MM.1S (cell line): Measurements from ENCODE around the gene MYO9A.

Source experiments
- DNase-seq: peaks from one replicate; pipeline ENCODE4 v3.0.0-alpha.2; 2015
- H2AFZ ChIP-seq: fragments of 300-600 bp; sonication (generic); 2 replicates; pipeline ENCODE4 v1.6.0; 2016; ENCODE audit warnings: antibody characterized with exemption, low read length
- H3F3A ChIP-seq: fragments of 300-600 bp; sonication (generic); 2 replicates; pipeline ENCODE4 v1.6.1; 2016; ENCODE audit warnings: mild to moderate bottlenecking, antibody characterized with exemption, low read length, moderate library complexity, mixed read lengths; ENCODE audit not compliant: insufficient read depth
- H3K27ac ChIP-seq: fragments of 300-600 bp; sonication (generic); 2 replicates; pipeline ENCODE4 v1.5.1; 2016; ENCODE audit warnings: mild to moderate bottlenecking, low read length
- H3K27me3 ChIP-seq: fragments of 300-600 bp; sonication (generic); replicated peaks from 2 replicates; pipeline ENCODE4 v1.6.0; 2016; ENCODE audit warnings: low read length; ENCODE audit not compliant: insufficient read depth
- H3K36me3 ChIP-seq: fragments of 300-600 bp; sonication (generic); replicated peaks from 2 replicates; pipeline ENCODE4 v1.6.1; 2016; ENCODE audit warnings: mild to moderate bottlenecking, low read length, mixed read lengths; ENCODE audit not compliant: insufficient read depth
- H3K4me1 ChIP-seq: fragments of 300-600 bp; sonication (generic); 2 replicates; pipeline ENCODE4 v1.6.1; 2016; ENCODE audit warnings: low read length, mixed read lengths
- H3K4me2 ChIP-seq: fragments of 300-600 bp; sonication (generic); 2 replicates; pipeline ENCODE4 v1.6.0; 2016; ENCODE audit warnings: low read depth, low read length
- H3K4me3 ChIP-seq: fragments of 300-600 bp; sonication (generic); 2 replicates; pipeline ENCODE4 v1.5.1; 2016; ENCODE audit warnings: low read length, mixed read lengths
- H3K79me2 ChIP-seq: fragments of 300-600 bp; sonication (generic); 2 replicates; pipeline ENCODE4 v1.6.1; 2016; ENCODE audit warnings: mixed run types, low read length, mixed read lengths
- H3K9ac ChIP-seq: fragments of 300-600 bp; sonication (generic); 2 replicates; pipeline ENCODE4 v1.6.1; 2016; ENCODE audit warnings: low read length, mixed read lengths
- H3K9me2 ChIP-seq: fragments of 300-600 bp; sonication (generic); replicated peaks from 2 replicates; pipeline ENCODE4 v1.6.1; 2016; ENCODE audit warnings: mild to moderate bottlenecking, low read length, mixed read lengths; ENCODE audit not compliant: insufficient read depth
- H3K9me3 ChIP-seq: fragments of 300-600 bp; sonication (generic); replicated peaks from 2 replicates; pipeline ENCODE4 v1.6.1; 2016; ENCODE audit warnings: mild to moderate bottlenecking, low read length, mixed read lengths; ENCODE audit not compliant: insufficient read depth
- H4K20me1 ChIP-seq: fragments of 300-600 bp; sonication (generic); 2 replicates; pipeline ENCODE4 v1.6.1; 2016; ENCODE audit warnings: mild to moderate bottlenecking, low read length, moderate library complexity, mixed read lengths; ENCODE audit not compliant: insufficient read depth
- CTCF ChIP-seq: fragments of 300-600 bp; sonication (generic); IDR thresholded peaks from 2 replicates; pipeline ENCODE4 v1.5.1; 2016; ENCODE audit warnings: antibody characterized with exemption, low read length, mixed read lengths
- EZH2 ChIP-seq: fragments of 300-600 bp; sonication (generic); optimal IDR thresholded peaks from 2 replicates; pipeline ENCODE3; 2017; ENCODE audit warnings: low read depth, mild to moderate bottlenecking, antibody characterized with exemption, low read length, mixed read lengths
- EZH2phosphoT487 ChIP-seq: fragments of 300-600 bp; sonication (generic); IDR thresholded peaks from 2 replicates; pipeline ENCODE4 v1.6.1; 2018; ENCODE audit warnings: antibody characterized with exemption, low read length

The MYO9A gene

GRCh38 chr15:72147418-72147817 lies 29.5 kb upstream of the MYO9A start:
- no peaks in the 10 kb centered on the region for H3K9me3 ChIP-seq
- no peak overlapping the region for H2AFZ ChIP-seq
- H3K4me3 ChIP-seq: no peak overlapping the region
- TF ChIP-seq CTCF: no peak
- TF ChIP-seq EZH2: no peak
- no peak for TF ChIP-seq EZH2phosphoT487
- no peak overlapping the region for H3K27ac ChIP-seq
- peaks cover under 1% of the 10 kb centered on the region; the same call in 1 of the 2 replicates for H3F3A ChIP-seq
- no peaks in the 10 kb centered on the region for H3K36me3 ChIP-seq
- H3K27me3 ChIP-seq: peaks cover 34% of the 10 kb centered on the region
- H3K79me2 ChIP-seq: no peaks in the 10 kb centered on the region
- no peak overlapping the region for H3K4me2 ChIP-seq
- no peaks in the 10 kb centered on the region for H4K20me1 ChIP-seq
- no peaks in the 10 kb centered on the region for H3K9me2 ChIP-seq
- H3K9ac ChIP-seq: no peak overlapping the region
- DNase-seq: no peak
- H3K4me1 ChIP-seq: peaks cover 1% of the 10 kb centered on the region; the same call in 1 of the 2 replicates

- no peaks in the 10 kb centered on the region for H3K9me3 ChIP-seq
- TF ChIP-seq CTCF (no peak), EZH2phosphoT487 (no peak), EZH2 (no peak)
- H3K4me3 ChIP-seq: no peak overlapping the region
- DNase-seq: no peak
- no peaks in the 10 kb centered on the region for H3K36me3 ChIP-seq
- H3K27ac ChIP-seq: no peak overlapping the region
- H3K9me2 ChIP-seq: no peaks in the 10 kb centered on the region
- no peaks in the 10 kb centered on the region for H4K20me1 ChIP-seq
- H2AFZ ChIP-seq: no peak overlapping the region
- H3K27me3 ChIP-seq: peaks cover 38% of the 10 kb centered on the region
- H3K4me1 ChIP-seq: peaks cover 4% of the 10 kb centered on the region; the same call in 1 of the 2 replicates
- H3K79me2 ChIP-seq: no peaks in the 10 kb centered on the region
- H3F3A ChIP-seq: peaks cover 4% of the 10 kb centered on the region; the same call in 1 of the 2 replicates
- H3K4me2 ChIP-seq: no peak overlapping the region
- no peak overlapping the region for H3K9ac ChIP-seq
These were observed 29.0 kb upstream of the MYO9A start for GRCh38 chr15:72146934-72147333.

GRCh38 chr15:72146221-72146620 lies 28.3 kb upstream of the MYO9A start:
- TF ChIP-seq CTCF (no peak), EZH2phosphoT487 (no peak)

More at GRCh38 chr15:72146221-72146620, 28.3 kb upstream of the MYO9A start:
- Histone ChIP-seq H3K9me2 (no peaks in the 10 kb centered on the region), H3F3A (peaks cover 10% of the 10 kb centered on the region), H3K4me1 (peaks cover 10% of the 10 kb centered on the region), H3K27ac (no peak overlapping the region), H4K20me1 (no peaks in the 10 kb centered on the region), H3K9me3 (no peaks in the 10 kb centered on the region), H2AFZ (no peak overlapping the region), H3K9ac (no peak overlapping the region), H3K4me2 (no peak overlapping the region), H3K79me2 (no peaks in the 10 kb centered on the region), H3K36me3 (no peaks in the 10 kb centered on the region), H3K4me3 (no peak overlapping the region), H3K27me3 (peaks cover 38% of the 10 kb centered on the region)
- no peak for DNase-seq
